Osteocyte (in vitro differentiated cells): Measurements from ENCODE around the gene MYPOP. TPM values are rescaled to one million over a fixed set of nuclear protein-coding genes. Genes with fewer than 3 reads are reported as not detected.
"Not testable (repeated sequence)": the region's sequence is repeated elsewhere in the genome, so short reads cannot be mapped to it uniquely, and the experiment has no call there.

ENCODE experiments used
- DNase-seq: peaks from one replicate; pipeline ENCODE4 v3.0.0; 2021; ENCODE audit warnings: mixed read lengths; ENCODE audit not compliant: unreplicated experiment; ENCODE audit errors: extremely low spot score
- H3K27ac Mint-ChIP-seq: one replicate; pipeline ENCODE4 v1.8.0; 2021; ENCODE audit warnings: mild to moderate bottlenecking, mixed read lengths; ENCODE audit not compliant: unreplicated experiment
- H3K27me3 Mint-ChIP-seq: one replicate; pipeline ENCODE4 v1.8.0; 2021; ENCODE audit warnings: mixed read lengths; ENCODE audit not compliant: unreplicated experiment
- H3K36me3 Mint-ChIP-seq: one replicate; pipeline ENCODE4 v1.8.0; 2021; ENCODE audit warnings: mixed read lengths; ENCODE audit not compliant: unreplicated experiment
- H3K4me1 Mint-ChIP-seq: one replicate; pipeline ENCODE4 v1.8.0; 2021; ENCODE audit warnings: mixed read lengths; ENCODE audit not compliant: unreplicated experiment
- H3K4me3 Mint-ChIP-seq: one replicate; pipeline ENCODE4 v1.8.0; 2021; ENCODE audit warnings: mild to moderate bottlenecking, moderate library complexity, mixed read lengths; ENCODE audit not compliant: unreplicated experiment
- H3K9me3 Mint-ChIP-seq: one replicate; pipeline ENCODE4 v1.8.0; 2021; ENCODE audit warnings: mixed read lengths; ENCODE audit not compliant: unreplicated experiment
- total RNA-seq: library from RNA; stranded (reverse); gene quantifications from 2 replicates; pipeline ENCODE4 v1.2.1, GENCODE V29; 2021
- TF ChIP-seq, protein P1 (sequence below): fragments of 200-600 bp; sonication (generic); IDR thresholded peaks from 2 replicates; pipeline ENCODE4 v1.5.0; 2021; ENCODE audit warnings: antibody characterized with exemption, mild to moderate bottlenecking, moderate library complexity

Gene MYPOP
- total RNA-seq, 1 donor from 2014 or later = 10.4 TPM

DNA sequence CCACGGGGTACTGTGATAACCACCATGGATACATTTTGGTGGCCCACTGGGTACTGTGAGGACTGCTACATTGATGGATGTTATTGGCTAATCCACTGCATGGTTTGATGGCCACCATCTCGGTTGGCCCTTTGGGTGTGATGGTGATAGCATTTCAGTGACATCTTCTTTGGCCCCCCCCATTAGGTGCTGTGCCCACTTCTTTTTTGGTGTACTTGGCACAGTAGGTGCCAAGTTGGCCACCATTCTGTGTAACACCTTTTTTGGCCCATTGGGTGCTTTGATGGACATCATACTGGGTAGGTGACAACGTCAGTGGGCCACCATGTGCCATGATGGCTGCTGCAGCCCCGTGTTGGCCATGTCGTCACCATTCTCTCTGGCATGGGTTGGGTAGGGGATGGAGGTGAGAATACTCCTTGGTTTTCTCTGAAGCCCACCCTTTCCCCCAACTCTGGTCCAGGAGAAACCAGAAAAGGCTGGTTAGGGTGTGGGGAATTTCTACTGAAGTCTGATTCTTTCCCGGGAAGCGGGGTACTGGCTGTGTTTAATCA, 29.1 kb downstream of the MYPOP start:
- Mint-ChIP-seq H3K36me3 (no peaks in the 10 kb centered on the region), H3K4me1 (peaks cover 15% of the 10 kb centered on the region), H3K4me3 (no peak overlapping the region), H3K27me3 (peaks cover 3% of the 10 kb centered on the region), H3K27ac (no peak overlapping the region), H3K9me3 (no peaks in the 10 kb centered on the region)
- DNase-seq = no peak
- TF ChIP-seq, protein P1, sequence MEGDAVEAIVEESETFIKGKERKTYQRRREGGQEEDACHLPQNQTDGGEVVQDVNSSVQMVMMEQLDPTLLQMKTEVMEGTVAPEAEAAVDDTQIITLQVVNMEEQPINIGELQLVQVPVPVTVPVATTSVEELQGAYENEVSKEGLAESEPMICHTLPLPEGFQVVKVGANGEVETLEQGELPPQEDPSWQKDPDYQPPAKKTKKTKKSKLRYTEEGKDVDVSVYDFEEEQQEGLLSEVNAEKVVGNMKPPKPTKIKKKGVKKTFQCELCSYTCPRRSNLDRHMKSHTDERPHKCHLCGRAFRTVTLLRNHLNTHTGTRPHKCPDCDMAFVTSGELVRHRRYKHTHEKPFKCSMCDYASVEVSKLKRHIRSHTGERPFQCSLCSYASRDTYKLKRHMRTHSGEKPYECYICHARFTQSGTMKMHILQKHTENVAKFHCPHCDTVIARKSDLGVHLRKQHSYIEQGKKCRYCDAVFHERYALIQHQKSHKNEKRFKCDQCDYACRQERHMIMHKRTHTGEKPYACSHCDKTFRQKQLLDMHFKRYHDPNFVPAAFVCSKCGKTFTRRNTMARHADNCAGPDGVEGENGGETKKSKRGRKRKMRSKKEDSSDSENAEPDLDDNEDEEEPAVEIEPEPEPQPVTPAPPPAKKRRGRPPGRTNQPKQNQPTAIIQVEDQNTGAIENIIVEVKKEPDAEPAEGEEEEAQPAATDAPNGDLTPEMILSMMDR = no peak

DNA sequence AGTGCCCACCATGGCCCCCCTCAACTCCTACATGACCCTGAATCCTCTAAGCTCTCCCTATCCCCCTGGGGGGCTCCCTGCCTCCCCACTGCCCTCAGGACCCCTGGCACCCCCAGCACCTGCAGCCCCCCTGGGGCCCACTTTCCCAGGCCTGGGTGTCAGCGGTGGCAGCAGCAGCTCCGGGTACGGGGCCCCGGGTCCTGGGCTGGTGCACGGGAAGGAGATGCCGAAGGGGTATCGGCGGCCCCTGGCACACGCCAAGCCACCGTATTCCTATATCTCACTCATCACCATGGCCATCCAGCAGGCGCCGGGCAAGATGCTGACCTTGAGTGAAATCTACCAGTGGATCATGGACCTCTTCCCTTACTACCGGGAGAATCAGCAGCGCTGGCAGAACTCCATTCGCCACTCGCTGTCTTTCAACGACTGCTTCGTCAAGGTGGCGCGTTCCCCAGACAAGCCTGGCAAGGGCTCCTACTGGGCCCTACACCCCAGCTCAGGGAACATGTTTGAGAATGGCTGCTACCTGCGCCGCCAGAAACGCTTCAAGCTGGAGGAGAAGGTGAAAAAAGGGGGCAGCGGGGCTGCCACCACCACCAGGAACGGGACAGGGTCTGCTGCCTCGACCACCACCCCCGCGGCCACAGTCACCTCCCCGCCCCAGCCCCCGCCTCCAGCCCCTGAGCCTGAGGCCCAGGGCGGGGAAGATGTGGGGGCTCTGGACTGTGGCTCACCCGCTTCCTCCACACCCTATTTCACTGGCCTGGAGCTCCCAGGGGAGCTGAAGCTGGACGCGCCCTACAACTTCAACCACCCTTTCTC, 30.1 kb downstream of the MYPOP start:
- H3K27me3 Mint-ChIP-seq = peaks cover 4% of the 10 kb centered on the region
- peaks cover 13% of the 10 kb centered on the region for H3K4me1 Mint-ChIP-seq
- H3K4me3 Mint-ChIP-seq = no peak overlapping the region
- no peaks in the 10 kb centered on the region for H3K36me3 Mint-ChIP-seq
- TF ChIP-seq, protein P1 = no peak
- DNase-seq = no peak
- H3K9me3 Mint-ChIP-seq = no peaks in the 10 kb centered on the region
- no peak overlapping the region for H3K27ac Mint-ChIP-seq

DNA sequence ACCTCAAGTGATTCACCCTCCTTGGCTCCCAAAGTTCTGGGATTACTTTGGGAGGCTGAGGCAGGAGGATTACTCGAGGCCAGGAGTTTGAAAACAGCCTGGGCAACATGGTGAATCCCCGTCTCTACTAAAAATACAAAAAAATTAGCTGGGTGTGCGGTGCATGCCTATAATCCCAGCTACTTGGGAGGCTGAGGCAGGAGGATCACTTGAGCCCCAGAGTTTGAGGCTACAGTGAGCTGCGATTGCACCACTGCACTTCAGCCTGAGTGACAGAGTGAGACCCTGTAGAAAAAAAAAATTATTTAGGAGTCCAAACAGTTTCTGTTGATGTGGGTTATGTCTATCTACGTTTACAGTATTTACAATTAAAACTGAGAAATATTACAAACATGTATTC, 31.6 kb downstream of the MYPOP start:
- Mint-ChIP-seq H3K36me3 (no peaks in the 10 kb centered on the region), H3K9me3 (no peaks in the 10 kb centered on the region), H3K4me1 (no peaks in the 10 kb centered on the region), H3K27me3 (peaks cover 17% of the 10 kb centered on the region), H3K4me3 (no peak overlapping the region), H3K27ac (no peak overlapping the region)
- TF ChIP-seq, protein P1 = no peak
- DNase-seq = no peak

DNA sequence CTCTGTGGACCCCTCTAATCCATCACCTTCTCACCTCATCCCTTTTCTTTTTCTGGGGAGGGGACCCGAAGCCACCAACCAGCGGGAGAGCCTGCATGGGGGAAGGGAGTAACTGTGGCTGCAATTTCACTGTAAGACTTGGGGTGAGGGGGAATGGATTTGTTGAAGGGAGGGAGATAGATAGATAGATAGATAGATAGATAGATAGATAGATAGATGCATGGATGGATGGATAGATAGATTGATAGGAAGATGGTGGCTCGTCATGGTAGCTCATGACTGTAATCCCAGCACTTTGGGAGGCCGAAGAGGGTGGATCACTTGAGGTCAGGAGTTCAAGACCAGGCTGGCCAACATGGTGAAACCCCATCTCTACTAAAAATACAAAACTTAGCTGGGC, 35.2 kb downstream of the MYPOP start:
- H3K27me3 Mint-ChIP-seq = peaks cover 38% of the 10 kb centered on the region
- not testable (repeated sequence) for H3K27ac Mint-ChIP-seq, H3K4me3 Mint-ChIP-seq

DNA sequence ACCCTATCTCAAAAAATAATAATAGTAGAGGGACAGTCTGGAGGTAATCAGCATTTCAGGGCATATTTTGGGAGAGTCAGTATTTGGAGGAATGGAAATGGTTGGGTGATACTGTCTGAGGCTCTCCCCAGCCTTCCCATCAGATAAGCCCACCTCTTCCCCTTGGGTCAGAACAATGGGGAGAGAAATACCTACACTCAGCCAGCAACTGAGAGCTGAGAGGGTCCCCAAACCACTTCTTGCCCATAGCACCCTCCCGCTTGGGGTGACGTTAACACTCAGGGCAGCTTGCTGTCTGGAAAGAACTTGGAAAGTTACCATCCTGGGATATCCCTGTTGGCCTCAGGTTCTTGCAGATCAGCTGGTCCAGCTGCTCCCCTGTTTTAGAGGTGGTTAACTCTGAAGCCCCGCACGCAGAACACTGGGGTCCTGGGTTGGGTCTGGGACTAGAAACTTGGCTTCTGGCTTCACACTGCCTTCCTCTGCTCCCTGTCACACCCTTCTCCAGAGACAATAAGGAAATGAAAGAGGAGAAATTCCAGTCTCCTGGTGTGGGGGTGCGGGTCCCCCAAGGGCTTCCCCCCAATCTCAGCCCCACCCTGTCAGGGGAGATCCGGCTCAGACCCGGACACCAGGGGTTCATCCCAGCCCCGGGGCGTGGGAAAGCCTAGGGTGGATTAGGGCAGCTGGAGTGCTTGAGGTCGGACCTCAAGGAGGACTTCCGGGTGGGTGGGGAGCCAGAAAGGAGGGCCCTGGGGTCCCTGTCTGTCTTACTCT, 35.8 kb downstream of the MYPOP start:
- peaks cover 20% of the 10 kb centered on the region for H3K4me1 Mint-ChIP-seq
- TF ChIP-seq, protein P1 = no peak
- H3K27ac Mint-ChIP-seq = no peak overlapping the region
- H3K4me3 Mint-ChIP-seq = no peak overlapping the region
- DNase-seq = no peak
- peaks cover 38% of the 10 kb centered on the region for H3K27me3 Mint-ChIP-seq
- no peaks in the 10 kb centered on the region for H3K36me3 Mint-ChIP-seq
- no peaks in the 10 kb centered on the region for H3K9me3 Mint-ChIP-seq

More for the DNA sequence above, 35.2 kb downstream of the MYPOP start:
- not testable (repeated sequence) for H3K36me3 Mint-ChIP-seq, DNase-seq, H3K9me3 Mint-ChIP-seq
- peaks cover 14% of the 10 kb centered on the region for H3K4me1 Mint-ChIP-seq
